Thoracic aorta (tissue), 2 donors: ENCODE measurements around the gene ACVRL1. TPM values are rescaled to one million over a fixed set of nuclear protein-coding genes. Genes with fewer than 3 reads are reported as not detected.

Experiments
- ATAC-seq: fragments of 150-250 bp; one replicate; pipeline ENCODE4 v1.8.0; 2017; ENCODE audit warnings: low read depth; ENCODE audit not compliant: insufficient number of reproducible peaks, low FRiP score
- DNase-seq: peaks from one replicate; pipeline ENCODE4 v3.0.0-alpha.2; 2020; ENCODE audit warnings: low spot score
- H3K27ac ChIP-seq, 2 donors: fragments of 200-600 bp; sonication (generic); 1 replicate in 1 of 2; 2 replicates in 1 of 2; pipeline ENCODE4 v1.5.1; 2016; ENCODE audit warnings: mild to moderate bottlenecking in 2 of 2, moderate library complexity in 2 of 2
- H3K27me3 ChIP-seq: fragments of 200-600 bp; sonication (generic); replicated peaks from 2 replicates; pipeline ENCODE4 v1.6.0; 2016; ENCODE audit warnings: mild to moderate bottlenecking; ENCODE audit not compliant: insufficient read depth
- H3K36me3 ChIP-seq: fragments of 200-600 bp; sonication (generic); one replicate; pipeline ENCODE4 v1.5.1; 2016
- H3K4me1 ChIP-seq, 2 donors: fragments of 200-600 bp; sonication (generic); 1 replicate in 1 of 2; 2 replicates in 1 of 2; pipeline versions ENCODE4 v1.5.1 to v1.6.0; 2016; ENCODE audit warnings: low read depth in 2 of 2, mild to moderate bottlenecking in 1 of 2; ENCODE audit not compliant: control insufficient read depth in 1 of 2
- H3K4me3 ChIP-seq: fragments of 200-600 bp; sonication (generic); 2 replicates; pipeline ENCODE4 v1.5.1; 2016; ENCODE audit warnings: mild to moderate bottlenecking
- H3K9me3 ChIP-seq: fragments of 200-600 bp; sonication (generic); 2 replicates; pipeline ENCODE4 v1.5.1; 2016
- total RNA-seq, 2 donors: library from RNA; depleted of rRNA; stranded (reverse); fragments of >200 nt; gene quantifications; one replicate each; pipeline versions ENCODE4 v1.1.0 to v1.2.3, GENCODE V29; 2016
- TF ChIP-seq, protein P1 (sequence below): fragments of 200-600 bp; sonication (generic); IDR thresholded peaks from one replicate; pipeline ENCODE4 v1.5.1; 2019; ENCODE audit warnings: antibody characterized with exemption

The ACVRL1 gene
- total RNA-seq, 2 donors from 2014 or later, result 81.4 to 90.2 TPM

DNA sequence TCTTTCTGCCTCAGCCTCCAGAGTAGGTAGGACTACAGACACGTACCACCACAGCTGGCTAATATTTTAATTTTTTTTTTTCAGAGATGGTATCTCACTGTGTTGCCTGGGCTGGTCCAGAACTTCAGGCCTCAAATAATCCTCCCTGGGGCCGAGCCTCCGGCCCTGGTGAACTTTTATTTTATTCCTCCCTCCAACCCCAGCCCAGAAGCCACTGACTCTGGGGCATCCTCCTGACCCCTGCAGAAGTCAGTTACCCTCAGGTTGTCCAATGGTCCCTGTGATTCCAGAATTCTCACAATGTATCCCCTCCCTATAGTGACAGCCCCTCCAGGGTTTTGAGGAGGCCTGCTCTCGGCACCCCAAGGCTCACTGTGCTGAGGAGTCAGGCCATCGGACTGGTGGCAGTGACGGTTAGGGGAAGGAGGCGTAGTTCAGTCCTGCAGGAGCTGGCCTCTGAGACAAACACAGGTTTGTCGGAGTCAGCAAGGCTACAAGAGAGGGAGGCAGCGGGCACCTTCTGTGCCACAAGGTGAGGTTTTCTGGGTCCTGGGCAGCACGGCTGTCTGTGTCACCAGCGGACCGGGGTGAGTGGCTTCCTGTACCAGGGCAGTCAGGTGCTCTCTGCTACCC, 39.4 kb upstream of the ACVRL1 start:
- no peak for ATAC-seq
- no peak for DNase-seq
- Histone ChIP-seq H3K9me3 (no peaks in the 10 kb centered on the region), H3K27ac (no peak overlapping the region), H3K36me3 (no peaks in the 10 kb centered on the region), H3K4me3 (no peak overlapping the region), H3K27me3 (no peaks in the 10 kb centered on the region), H3K4me1 (peaks cover 12 to 23% of the 10 kb centered on the region in 2 donors)
- TF ChIP-seq, protein P1, sequence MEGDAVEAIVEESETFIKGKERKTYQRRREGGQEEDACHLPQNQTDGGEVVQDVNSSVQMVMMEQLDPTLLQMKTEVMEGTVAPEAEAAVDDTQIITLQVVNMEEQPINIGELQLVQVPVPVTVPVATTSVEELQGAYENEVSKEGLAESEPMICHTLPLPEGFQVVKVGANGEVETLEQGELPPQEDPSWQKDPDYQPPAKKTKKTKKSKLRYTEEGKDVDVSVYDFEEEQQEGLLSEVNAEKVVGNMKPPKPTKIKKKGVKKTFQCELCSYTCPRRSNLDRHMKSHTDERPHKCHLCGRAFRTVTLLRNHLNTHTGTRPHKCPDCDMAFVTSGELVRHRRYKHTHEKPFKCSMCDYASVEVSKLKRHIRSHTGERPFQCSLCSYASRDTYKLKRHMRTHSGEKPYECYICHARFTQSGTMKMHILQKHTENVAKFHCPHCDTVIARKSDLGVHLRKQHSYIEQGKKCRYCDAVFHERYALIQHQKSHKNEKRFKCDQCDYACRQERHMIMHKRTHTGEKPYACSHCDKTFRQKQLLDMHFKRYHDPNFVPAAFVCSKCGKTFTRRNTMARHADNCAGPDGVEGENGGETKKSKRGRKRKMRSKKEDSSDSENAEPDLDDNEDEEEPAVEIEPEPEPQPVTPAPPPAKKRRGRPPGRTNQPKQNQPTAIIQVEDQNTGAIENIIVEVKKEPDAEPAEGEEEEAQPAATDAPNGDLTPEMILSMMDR, result no peak

DNA sequence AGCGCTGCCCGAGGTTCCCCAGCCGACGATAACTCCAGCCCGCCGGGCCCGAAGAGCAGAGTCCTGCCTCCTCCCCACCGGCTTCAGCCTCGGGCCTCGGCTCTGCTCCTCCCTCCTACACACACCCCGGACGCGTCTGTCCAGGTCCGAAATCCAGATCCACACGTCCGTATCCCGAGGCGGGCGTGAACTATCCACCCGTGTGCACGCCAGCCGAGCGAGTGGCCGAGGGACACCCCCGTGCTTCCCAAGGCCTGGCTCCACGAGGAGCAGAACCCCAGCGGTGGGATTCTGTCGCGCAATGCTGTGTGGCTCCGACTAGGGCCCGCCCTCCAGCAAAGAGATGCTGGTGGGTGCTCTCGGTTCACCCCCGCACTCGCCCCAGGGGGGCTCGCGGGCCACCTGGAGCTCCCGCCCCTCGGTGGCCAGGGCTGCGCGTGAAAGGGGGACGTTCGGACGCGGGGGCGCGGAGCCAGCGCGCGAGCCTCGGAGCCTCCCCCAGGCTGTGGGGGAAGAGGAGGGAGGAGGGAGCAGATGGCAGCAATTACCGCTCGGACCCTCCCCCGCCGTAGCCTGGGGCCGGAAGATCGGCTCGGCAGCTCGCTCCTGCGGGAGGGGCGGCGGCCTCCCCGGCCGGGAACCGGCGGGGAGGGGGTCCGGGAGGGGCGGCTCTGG, 38.3 kb upstream of the ACVRL1 start:
- Histone ChIP-seq H3K27ac (no peak overlapping the region), H3K4me1 (peaks cover 11 to 15% of the 10 kb centered on the region in 2 donors), H3K36me3 (no peaks in the 10 kb centered on the region), H3K4me3 (peak overlapping the region; percentile 63), H3K27me3 (no peaks in the 10 kb centered on the region), H3K9me3 (no peaks in the 10 kb centered on the region)
- DNase-seq (no peak), ATAC-seq (peak; percentile 44)
- TF ChIP-seq, protein P1, result no peak

DNA sequence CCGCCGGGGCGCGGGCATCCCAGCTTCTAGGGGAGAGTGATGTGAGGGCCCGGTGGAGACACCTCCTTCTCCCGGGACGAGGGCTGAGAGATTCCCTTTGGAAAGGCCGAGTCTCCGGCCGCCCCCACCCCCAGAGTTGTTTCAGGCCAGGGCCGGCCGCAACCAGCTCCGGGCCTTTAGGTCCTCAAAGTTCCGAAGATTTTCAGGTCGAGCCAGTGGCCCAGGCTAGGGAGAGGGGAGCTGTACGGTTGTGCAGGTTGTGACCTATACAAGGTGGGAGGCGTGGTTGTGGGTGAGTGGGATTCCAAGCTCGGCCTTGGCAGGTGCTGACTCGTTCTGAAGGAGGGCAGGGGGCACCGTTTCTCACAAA, 37.8 kb upstream of the ACVRL1 start:
- H3K27me3 ChIP-seq, result no peaks in the 10 kb centered on the region
- no peaks in the 10 kb centered on the region for H3K9me3 ChIP-seq
- peaks cover 6 to 10% of the 10 kb centered on the region in 2 donors for H3K4me1 ChIP-seq
- ATAC-seq, result no peak
- TF ChIP-seq, protein P1, result no peak
- no peak for DNase-seq
- H3K36me3 ChIP-seq, result no peaks in the 10 kb centered on the region
- H3K27ac ChIP-seq, result no peak overlapping the region
- peak overlapping the region; percentile 63 for H3K4me3 ChIP-seq

DNA sequence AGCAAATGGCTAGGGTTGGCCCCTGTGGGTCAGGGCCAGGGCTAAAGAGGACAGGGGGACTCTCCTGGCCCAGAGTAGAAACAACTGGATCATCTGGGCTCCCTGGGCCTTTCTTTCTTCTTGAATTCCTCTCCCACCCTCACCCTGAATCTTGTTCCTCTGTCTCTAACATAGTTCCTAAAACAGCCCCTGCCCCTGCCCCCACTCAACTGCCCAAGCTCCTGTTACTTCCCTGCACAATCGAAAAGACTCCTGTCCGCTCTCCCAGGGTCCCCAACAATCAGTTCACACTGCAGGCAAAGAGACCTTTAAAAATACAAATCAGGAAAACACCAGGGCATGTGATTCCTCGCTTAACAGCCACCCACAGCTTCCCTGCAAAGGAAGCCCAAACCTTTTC, 37.4 kb upstream of the ACVRL1 start:
- Histone ChIP-seq H3K9me3 (no peaks in the 10 kb centered on the region), H3K4me1 (peaks cover 6 to 10% of the 10 kb centered on the region in 2 donors), H3K27me3 (no peaks in the 10 kb centered on the region), H3K27ac (no peak overlapping the region), H3K36me3 (no peaks in the 10 kb centered on the region), H3K4me3 (no peak overlapping the region)
- ATAC-seq (no peak), DNase-seq (no peak)
- TF ChIP-seq, protein P1, result no peak

DNA sequence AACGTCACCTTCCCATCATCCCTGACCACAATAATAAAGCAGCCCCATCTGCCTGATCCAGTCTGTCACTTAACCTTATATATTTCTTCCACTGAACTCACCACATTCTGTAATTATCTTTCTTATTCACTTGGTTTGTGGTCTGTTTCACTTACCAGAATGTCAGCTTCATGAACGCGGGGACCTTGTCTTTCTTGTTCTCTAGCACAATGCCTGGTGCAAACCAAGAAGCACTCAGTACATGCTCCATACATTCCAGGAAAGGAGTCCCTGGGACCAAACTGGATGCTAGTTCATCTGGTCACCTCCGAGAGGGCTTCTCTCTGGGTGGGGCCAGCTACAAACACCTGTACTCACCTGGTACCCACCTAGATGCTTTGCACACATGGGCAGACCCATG, 36.8 kb upstream of the ACVRL1 start:
- TF ChIP-seq, protein P1, result no peak
- H3K4me3 ChIP-seq, result no peak overlapping the region
- H3K4me1 ChIP-seq, result peaks cover 6 to 10% of the 10 kb centered on the region in 2 donors
- H3K36me3 ChIP-seq, result no peaks in the 10 kb centered on the region
- no peaks in the 10 kb centered on the region for H3K27me3 ChIP-seq
- no peak overlapping the region for H3K27ac ChIP-seq
- DNase-seq (no peak), ATAC-seq (no peak)
- no peaks in the 10 kb centered on the region for H3K9me3 ChIP-seq
